ENCODE measurements around the gene MRPL53. TPM values are rescaled to one million over a fixed set of nuclear protein-coding genes. Genes with fewer than 3 reads are reported as not detected.

The MRPL53 gene
- total and polyA plus RNA-seq, 2 of the 13 experiments (the other 11 are each of a cell fraction or from before 2014, with no cell fraction given): 34.3 to 51.9 TPM

- TF ChIP-seq, protein P1, sequence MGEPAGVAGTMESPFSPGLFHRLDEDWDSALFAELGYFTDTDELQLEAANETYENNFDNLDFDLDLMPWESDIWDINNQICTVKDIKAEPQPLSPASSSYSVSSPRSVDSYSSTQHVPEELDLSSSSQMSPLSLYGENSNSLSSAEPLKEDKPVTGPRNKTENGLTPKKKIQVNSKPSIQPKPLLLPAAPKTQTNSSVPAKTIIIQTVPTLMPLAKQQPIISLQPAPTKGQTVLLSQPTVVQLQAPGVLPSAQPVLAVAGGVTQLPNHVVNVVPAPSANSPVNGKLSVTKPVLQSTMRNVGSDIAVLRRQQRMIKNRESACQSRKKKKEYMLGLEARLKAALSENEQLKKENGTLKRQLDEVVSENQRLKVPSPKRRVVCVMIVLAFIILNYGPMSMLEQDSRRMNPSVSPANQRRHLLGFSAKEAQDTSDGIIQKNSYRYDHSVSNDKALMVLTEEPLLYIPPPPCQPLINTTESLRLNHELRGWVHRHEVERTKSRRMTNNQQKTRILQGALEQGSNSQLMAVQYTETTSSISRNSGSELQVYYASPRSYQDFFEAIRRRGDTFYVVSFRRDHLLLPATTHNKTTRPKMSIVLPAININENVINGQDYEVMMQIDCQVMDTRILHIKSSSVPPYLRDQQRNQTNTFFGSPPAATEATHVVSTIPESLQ (CRISPR knock-in tag; conservative IDR thresholded peaks at IDR 0.05): no peak; the same call in 1 of the 2 replicates
- TF ChIP-seq ZNF841 (CRISPR knock-in tag; IDR thresholded peaks at IDR 0.05; ENCODE audit: borderline replicate concordance): no peak
- TF ChIP-seq ZNF460 (CRISPR knock-in tag; IDR thresholded peaks at IDR 0.05; ENCODE audit: borderline replicate concordance): no peak
- TF ChIP-seq, protein P2, sequence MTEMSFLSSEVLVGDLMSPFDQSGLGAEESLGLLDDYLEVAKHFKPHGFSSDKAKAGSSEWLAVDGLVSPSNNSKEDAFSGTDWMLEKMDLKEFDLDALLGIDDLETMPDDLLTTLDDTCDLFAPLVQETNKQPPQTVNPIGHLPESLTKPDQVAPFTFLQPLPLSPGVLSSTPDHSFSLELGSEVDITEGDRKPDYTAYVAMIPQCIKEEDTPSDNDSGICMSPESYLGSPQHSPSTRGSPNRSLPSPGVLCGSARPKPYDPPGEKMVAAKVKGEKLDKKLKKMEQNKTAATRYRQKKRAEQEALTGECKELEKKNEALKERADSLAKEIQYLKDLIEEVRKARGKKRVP (CRISPR knock-in tag; IDR thresholded peaks at IDR 0.05): 0 out of 4 replicates have a peak, but pooled peaks of 1 of the 2 experiments have one; percentile 11
- TF ChIP-seq, protein P3, sequence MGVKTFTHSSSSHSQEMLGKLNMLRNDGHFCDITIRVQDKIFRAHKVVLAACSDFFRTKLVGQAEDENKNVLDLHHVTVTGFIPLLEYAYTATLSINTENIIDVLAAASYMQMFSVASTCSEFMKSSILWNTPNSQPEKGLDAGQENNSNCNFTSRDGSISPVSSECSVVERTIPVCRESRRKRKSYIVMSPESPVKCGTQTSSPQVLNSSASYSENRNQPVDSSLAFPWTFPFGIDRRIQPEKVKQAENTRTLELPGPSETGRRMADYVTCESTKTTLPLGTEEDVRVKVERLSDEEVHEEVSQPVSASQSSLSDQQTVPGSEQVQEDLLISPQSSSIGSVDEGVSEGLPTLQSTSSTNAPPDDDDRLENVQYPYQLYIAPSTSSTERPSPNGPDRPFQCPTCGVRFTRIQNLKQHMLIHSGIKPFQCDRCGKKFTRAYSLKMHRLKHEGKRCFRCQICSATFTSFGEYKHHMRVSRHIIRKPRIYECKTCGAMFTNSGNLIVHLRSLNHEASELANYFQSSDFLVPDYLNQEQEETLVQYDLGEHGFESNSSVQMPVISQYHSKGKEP (CRISPR knock-in tag; IDR thresholded peaks at IDR 0.05): 0 out of 2 replicates have a peak, but pooled peaks have one; percentile 60
- TF ChIP-seq ONECUT2 (CRISPR knock-in tag; IDR thresholded peaks at IDR 0.05): no peak
- TF ChIP-seq TGIF2 (CRISPR knock-in tag; IDR thresholded peaks at IDR 0.05): peak; percentile 82
- TF ChIP-seq, protein P4, sequence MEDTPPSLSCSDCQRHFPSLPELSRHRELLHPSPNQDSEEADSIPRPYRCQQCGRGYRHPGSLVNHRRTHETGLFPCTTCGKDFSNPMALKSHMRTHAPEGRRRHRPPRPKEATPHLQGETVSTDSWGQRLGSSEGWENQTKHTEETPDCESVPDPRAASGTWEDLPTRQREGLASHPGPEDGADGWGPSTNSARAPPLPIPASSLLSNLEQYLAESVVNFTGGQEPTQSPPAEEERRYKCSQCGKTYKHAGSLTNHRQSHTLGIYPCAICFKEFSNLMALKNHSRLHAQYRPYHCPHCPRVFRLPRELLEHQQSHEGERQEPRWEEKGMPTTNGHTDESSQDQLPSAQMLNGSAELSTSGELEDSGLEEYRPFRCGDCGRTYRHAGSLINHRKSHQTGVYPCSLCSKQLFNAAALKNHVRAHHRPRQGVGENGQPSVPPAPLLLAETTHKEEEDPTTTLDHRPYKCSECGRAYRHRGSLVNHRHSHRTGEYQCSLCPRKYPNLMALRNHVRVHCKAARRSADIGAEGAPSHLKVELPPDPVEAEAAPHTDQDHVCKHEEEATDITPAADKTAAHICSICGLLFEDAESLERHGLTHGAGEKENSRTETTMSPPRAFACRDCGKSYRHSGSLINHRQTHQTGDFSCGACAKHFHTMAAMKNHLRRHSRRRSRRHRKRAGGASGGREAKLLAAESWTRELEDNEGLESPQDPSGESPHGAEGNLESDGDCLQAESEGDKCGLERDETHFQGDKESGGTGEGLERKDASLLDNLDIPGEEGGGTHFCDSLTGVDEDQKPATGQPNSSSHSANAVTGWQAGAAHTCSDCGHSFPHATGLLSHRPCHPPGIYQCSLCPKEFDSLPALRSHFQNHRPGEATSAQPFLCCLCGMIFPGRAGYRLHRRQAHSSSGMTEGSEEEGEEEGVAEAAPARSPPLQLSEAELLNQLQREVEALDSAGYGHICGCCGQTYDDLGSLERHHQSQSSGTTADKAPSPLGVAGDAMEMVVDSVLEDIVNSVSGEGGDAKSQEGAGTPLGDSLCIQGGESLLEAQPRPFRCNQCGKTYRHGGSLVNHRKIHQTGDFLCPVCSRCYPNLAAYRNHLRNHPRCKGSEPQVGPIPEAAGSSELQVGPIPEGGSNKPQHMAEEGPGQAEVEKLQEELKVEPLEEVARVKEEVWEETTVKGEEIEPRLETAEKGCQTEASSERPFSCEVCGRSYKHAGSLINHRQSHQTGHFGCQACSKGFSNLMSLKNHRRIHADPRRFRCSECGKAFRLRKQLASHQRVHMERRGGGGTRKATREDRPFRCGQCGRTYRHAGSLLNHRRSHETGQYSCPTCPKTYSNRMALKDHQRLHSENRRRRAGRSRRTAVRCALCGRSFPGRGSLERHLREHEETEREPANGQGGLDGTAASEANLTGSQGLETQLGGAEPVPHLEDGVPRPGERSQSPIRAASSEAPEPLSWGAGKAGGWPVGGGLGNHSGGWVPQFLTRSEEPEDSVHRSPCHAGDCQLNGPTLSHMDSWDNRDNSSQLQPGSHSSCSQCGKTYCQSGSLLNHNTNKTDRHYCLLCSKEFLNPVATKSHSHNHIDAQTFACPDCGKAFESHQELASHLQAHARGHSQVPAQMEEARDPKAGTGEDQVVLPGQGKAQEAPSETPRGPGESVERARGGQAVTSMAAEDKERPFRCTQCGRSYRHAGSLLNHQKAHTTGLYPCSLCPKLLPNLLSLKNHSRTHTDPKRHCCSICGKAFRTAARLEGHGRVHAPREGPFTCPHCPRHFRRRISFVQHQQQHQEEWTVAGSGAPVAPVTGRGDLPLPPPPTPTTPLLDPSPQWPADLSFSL (CRISPR knock-in tag; IDR thresholded peaks at IDR 0.05): peak; percentile 90
- peak; percentile 7; the same call in 1 of the 2 replicates for TF ChIP-seq HHEX (CRISPR knock-in tag; IDR thresholded peaks at IDR 0.05)
- no peak for TF ChIP-seq SMYD3 (CRISPR knock-in tag; IDR thresholded peaks at IDR 0.05)
- TF ChIP-seq SOX13 (IDR thresholded peaks at IDR 0.05): peak; percentile 5; the same call in 1 of the 2 replicates
- TF ChIP-seq SOX13 (CRISPR knock-in tag; conservative IDR thresholded peaks at IDR 0.05 in 1 of 2, IDR thresholded peaks at IDR 0.05 in 1 of 2): peak in 1 of 2 experiments; percentile 64; a peak in 2 of 4 replicates
Observed at GRCh38 chr2:74507145-74507925, 34.9 kb upstream of the MRPL53 start, which contains the start of gene PCGF1 (continued).

Data from HepG2 (cell line).